Thymus (tissue), 11 donors: ENCODE results near the gene NCOA1. TPM values are rescaled to one million over a fixed set of nuclear protein-coding genes. Genes with fewer than 3 reads are reported as not detected.

ENCODE experiments used
- DNase-seq, 9 donors: peaks; one replicate each; pipeline ENCODE4 v3.0.0-alpha.2; 2013; ENCODE audit warnings: low spot score in 9 of 9, low read depth in 6 of 9, missing footprints in 1 of 9
- H3K27ac ChIP-seq, 2 donors: one replicate each; pipeline ENCODE4 v1.5.1; 2013; ENCODE audit warnings: control low read depth in 1 of 2, low read depth in 1 of 2, low read length in 1 of 2, mild to moderate bottlenecking in 1 of 2, moderate library complexity in 1 of 2
- H3K27me3 ChIP-seq, 2 donors: one replicate each; pipeline ENCODE4 v1.5.1; 2013; ENCODE audit warnings: low read length in 1 of 2; ENCODE audit not compliant: control insufficient read depth in 2 of 2, insufficient read depth in 1 of 2
- H3K36me3 ChIP-seq, 2 donors: one replicate each; pipeline ENCODE4 v1.5.1; 2013; ENCODE audit warnings: low read length in 1 of 2, mild to moderate bottlenecking in 1 of 2, moderate library complexity in 1 of 2; ENCODE audit not compliant: control insufficient read depth in 2 of 2, insufficient read depth in 2 of 2
- H3K4me1 ChIP-seq, 2 donors: one replicate each; pipeline ENCODE4 v1.5.1; 2013; ENCODE audit warnings: low read length in 2 of 2; ENCODE audit not compliant: control insufficient read depth in 2 of 2, insufficient read depth in 2 of 2
- H3K4me3 ChIP-seq, 2 donors: one replicate each; pipeline ENCODE4 v1.5.1; 2013; ENCODE audit warnings: low read length in 2 of 2, control low read depth in 1 of 2, mild to moderate bottlenecking in 1 of 2
- H3K9me3 ChIP-seq, 2 donors: one replicate each; pipeline ENCODE4 v1.5.1; 2013; ENCODE audit warnings: low read length in 1 of 2, mild to moderate bottlenecking in 1 of 2; ENCODE audit not compliant: control insufficient read depth in 2 of 2, insufficient read depth in 1 of 2
- WGBS: extraction: QIAGEN DNeasy Blood & Tissue Kit; methylation state at CpG from one replicate; pipeline ENCODE4 v1.1.7; 2013; 5-methylcytosine and 5-hydroxymethylcytosine counted together
- polyA plus RNA-seq: library from polyadenylated mRNA; stranded (reverse); fragments of 200-250 nt; gene quantifications from one replicate; pipeline ENCODE4 v1.2.3, GENCODE V29; 2013
- total RNA-seq: library from RNA; stranded (reverse); fragments of 120-200 nt; gene quantifications from one replicate; pipeline ENCODE4 v1.2.4, GENCODE V29; 2013
- donor health status: healthy.

The NCOA1 gene
- total and polyA plus RNA-seq, 2 donors, result 12.4 to 22.3 TPM

DNA sequence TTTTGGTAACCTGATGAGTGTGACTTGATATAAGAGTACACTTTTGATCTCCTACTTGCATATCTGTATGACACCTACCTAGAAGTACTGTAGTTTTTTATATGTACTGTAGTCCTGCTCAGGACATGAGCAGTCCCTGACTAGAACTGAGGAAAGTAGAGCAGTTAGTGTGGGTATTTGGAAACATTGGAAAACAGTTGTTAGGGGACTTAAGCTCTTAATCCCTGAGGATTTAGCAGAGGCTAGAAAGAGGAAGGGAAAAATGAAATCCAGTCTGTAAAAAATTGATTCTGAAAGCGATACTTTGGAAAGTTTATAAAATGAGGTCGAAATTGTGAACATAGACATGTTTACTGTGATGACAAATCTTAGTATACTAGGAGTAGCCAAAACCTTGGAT, 125.6 kb downstream of the NCOA1 start:
- peaks cover 0 to 5% of the 10 kb centered on the region in 2 donors for H3K4me1 ChIP-seq
- H3K4me3 ChIP-seq, result no peak overlapping the region
- DNase-seq, result no peak
- no peaks in the 10 kb centered on the region for H3K9me3 ChIP-seq
- no peak overlapping the region for H3K27ac ChIP-seq
- 96% methylated on average over 2 of the region's 2 CpGs for WGBS
- no peaks in the 10 kb centered on the region for H3K27me3 ChIP-seq
- peaks cover 0 to 4% of the 10 kb centered on the region in 2 donors for H3K36me3 ChIP-seq

DNA sequence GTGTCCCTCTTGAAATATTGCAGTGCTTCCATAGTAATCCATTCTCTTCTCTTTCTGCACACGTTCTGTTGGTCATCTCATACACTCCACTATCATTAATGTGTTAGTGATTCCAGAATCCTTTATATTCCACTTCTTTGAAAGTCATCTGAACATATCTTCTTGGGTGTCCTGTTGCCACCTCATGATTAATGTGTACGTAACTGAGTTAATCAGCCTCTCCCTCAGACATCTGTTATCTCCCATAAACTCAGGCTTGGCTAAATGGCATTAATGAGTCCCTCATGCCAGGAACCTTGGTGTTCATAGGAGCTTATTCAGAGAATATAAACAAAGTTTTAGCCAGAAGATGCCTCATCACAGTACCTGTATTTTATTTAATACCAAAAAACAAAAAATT, 126.4 kb downstream of the NCOA1 start:
- Histone ChIP-seq H3K4me3 (no peak overlapping the region), H3K27me3 (no peaks in the 10 kb centered on the region), H3K9me3 (no peaks in the 10 kb centered on the region), H3K27ac (no peak overlapping the region), H3K4me1 (peaks cover 0 to 5% of the 10 kb centered on the region in 2 donors), H3K36me3 (peaks cover 0 to 4% of the 10 kb centered on the region in 2 donors)
- 98% methylated on average over 2 of the region's 2 CpGs for WGBS
- no peak for DNase-seq

DNA sequence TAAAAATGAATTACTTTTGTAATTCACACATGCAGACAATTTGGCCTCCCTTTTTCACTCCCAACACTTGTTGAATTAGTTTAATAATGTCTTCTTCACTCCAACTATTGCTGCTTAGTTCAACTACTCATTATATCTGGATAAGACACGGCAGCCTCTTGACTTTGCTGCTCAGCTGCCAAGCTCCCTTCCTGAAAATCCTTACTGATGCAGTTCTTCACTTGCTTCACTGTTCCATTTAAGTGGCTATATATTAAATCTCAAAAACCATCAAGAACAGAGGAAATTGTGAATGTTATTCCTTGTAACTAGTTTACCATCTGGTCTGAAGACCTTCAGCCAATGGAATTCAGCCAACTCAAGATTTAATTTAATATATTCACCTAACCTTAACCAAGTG, 127.1 kb downstream of the NCOA1 start:
- Histone ChIP-seq H3K36me3 (peaks cover 0 to 4% of the 10 kb centered on the region in 2 donors), H3K27me3 (no peaks in the 10 kb centered on the region), H3K4me1 (peaks cover 0 to 3% of the 10 kb centered on the region in 2 donors), H3K9me3 (no peaks in the 10 kb centered on the region), H3K27ac (no peak overlapping the region), H3K4me3 (no peak overlapping the region)
- WGBS, result 100% methylated on average over 1 of the region's 1 CpG
- no peak for DNase-seq

DNA sequence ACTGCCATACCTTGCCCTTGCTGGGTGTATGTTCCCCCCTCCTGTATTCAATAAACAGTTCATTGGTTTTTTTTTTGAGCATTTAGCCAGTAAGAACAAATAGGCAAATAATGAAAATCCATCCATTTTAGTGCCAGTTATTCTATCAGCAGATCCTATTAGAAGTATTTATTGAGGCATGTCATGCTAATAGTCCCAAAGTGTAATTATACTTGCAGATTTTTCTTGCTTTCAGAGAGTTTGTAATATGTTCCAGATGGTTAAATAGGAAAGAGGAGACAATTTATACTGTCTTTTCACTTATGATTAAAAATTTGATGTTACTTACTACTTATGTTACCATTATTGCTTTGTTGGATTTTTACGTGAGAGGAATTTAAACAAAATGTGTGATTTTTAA, 127.6 kb downstream of the NCOA1 start:
- Histone ChIP-seq H3K4me3 (no peak overlapping the region), H3K27ac (no peak overlapping the region), H3K4me1 (no peaks in the 10 kb centered on the region), H3K36me3 (no peaks in the 10 kb centered on the region), H3K27me3 (no peaks in the 10 kb centered on the region), H3K9me3 (no peaks in the 10 kb centered on the region)
- DNase-seq, result no peak
- 96% methylated on average over 1 of the region's 1 CpG for WGBS

DNA sequence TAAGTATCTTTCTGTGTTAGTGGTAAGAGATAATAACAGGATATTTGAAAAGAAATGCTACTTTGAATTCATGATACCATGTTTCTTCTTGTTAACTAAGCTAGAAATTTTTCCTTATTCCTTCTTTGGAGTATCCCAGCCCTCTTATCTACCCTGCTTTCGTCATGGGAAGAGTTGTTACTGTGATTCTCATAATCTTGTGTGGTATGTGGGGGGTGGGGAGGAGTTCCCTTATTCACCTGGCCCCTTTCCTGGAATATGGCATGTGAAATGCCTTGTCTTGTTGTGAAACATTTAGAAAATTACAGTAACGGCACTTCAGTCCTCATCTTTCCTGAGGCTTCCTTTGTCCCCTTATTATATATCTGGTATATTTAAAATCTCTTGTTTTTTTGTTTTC, 129.9 kb downstream of the NCOA1 start:
- WGBS, result 95% methylated on average over 2 of the region's 2 CpGs
- no peaks in the 10 kb centered on the region for H3K9me3 ChIP-seq
- H3K4me3 ChIP-seq, result no peak overlapping the region
- no peaks in the 10 kb centered on the region for H3K4me1 ChIP-seq
- H3K36me3 ChIP-seq, result no peaks in the 10 kb centered on the region
- H3K27me3 ChIP-seq, result no peaks in the 10 kb centered on the region
- no peak for DNase-seq
- no peak overlapping the region for H3K27ac ChIP-seq

DNA sequence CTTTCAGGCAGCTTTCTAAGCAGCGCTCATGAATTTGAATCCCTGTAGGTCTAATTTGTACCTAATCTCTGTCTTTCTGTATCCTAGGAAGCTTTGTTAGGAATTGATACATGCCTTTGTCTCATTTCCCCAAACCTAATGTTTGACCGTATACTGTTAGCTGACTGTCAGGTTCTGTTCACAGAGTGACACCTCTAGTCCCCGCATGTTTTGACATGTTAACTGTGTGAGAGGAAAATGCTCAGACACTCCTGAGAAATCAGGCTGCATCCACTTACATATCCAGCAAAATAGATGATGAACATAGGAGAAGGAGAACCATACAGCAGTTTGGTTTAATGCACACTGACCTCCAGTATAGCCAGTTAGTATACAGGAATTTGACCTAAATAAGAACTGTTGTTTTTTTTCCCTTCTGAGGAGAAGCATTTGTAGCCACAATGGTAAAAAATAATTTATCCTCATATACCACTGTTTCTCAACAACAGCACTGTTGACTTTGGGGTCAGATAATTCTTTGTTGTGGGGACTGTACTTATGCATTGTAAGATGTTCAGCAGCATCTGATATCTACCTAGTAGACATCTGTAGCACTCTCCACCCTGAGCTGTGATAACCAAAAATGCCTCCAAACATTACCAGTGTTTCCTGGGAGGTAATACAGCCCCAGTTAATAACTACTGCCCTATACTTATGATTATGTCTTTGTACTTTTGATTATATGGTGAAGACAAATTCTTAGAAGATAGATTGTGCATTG, 130.9 kb downstream of the NCOA1 start:
- no peaks in the 10 kb centered on the region for H3K4me1 ChIP-seq
- H3K9me3 ChIP-seq, result no peaks in the 10 kb centered on the region
- WGBS, result 81% methylated on average over 3 of the region's 3 CpGs
- no peak overlapping the region for H3K4me3 ChIP-seq
- no peaks in the 10 kb centered on the region for H3K36me3 ChIP-seq
- no peaks in the 10 kb centered on the region for H3K27me3 ChIP-seq
- DNase-seq, result peak in 1 of 9 donors; percentile 14
- no peak overlapping the region for H3K27ac ChIP-seq

DNA sequence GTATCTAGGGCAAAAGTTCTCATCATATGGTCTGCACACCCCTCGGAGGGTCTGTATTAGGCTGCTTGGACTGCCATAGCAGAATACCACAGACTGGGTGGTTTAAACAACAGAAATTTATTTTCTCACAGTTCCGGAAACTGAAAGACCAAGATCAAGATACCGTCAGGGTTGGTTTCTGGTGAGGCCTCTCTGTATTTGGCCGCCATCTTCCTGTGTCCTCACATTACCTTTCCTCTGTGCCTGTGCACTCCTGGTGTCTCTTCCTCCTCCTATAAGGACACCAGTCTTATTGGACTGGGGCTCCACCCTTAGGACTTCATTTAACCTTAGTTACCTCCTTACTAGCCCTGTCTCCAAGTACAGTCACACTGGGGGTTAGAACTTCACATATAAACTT, 132.5 kb downstream of the NCOA1 start:
- DNase-seq, result no peak
- H3K4me1 ChIP-seq, result no peaks in the 10 kb centered on the region
- 98% methylated on average over 4 of the region's 4 CpGs for WGBS
- H3K9me3 ChIP-seq, result no peaks in the 10 kb centered on the region
- no peaks in the 10 kb centered on the region for H3K36me3 ChIP-seq
- no peak overlapping the region for H3K4me3 ChIP-seq
- H3K27me3 ChIP-seq, result no peaks in the 10 kb centered on the region
- no peak overlapping the region for H3K27ac ChIP-seq

DNA sequence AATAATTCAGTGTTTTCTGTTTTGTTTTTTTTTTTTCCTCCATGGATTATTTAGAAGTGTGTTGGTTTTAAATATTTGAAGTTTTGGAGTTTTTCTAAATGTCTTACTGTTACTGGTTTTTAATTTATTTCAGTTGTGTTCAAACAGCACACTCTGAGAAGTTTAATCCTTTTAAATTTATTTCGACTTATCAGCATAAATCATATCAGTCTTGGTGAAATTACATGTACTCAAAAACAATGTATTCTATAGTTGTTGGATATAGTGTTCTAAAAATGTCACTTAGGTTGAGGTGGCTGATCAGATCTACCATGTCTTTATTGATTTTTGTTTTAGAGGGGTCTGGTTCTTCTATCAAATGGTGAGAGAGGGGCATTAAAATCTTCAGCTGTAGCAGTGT, 134.7 kb downstream of the NCOA1 start:
- 91% methylated on average over 1 of the region's 1 CpG for WGBS
- Histone ChIP-seq H3K4me1 (no peaks in the 10 kb centered on the region), H3K27ac (no peak overlapping the region), H3K36me3 (no peaks in the 10 kb centered on the region), H3K4me3 (no peak overlapping the region), H3K9me3 (no peaks in the 10 kb centered on the region), H3K27me3 (no peaks in the 10 kb centered on the region)
- no peak for DNase-seq

DNA sequence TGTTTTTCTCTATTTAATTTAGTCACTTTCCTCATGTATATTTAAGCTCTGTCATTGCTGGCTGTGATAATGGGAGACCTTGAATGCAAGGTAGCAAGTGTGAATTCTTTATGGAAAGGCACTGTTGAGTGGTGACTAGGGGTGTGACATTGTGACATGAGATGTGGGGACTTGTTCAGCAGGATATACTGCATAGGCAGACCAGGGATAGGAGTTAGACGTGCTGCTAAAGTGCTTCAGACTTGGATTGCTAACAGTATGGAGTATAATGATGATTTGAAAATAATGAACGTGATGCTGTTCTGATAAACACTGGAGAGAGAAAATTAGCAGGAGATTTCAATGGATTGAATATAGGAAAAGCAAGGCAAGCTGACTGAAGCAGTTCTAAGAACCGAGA, 135.1 kb downstream of the NCOA1 start:
- no peaks in the 10 kb centered on the region for H3K9me3 ChIP-seq

More for the DNA sequence above, 135.1 kb downstream of the NCOA1 start:
- 99% methylated on average over 3 of the region's 3 CpGs for WGBS
- Histone ChIP-seq H3K36me3 (no peaks in the 10 kb centered on the region), H3K4me3 (no peak overlapping the region), H3K27me3 (no peaks in the 10 kb centered on the region), H3K4me1 (no peaks in the 10 kb centered on the region), H3K27ac (no peak overlapping the region)
- DNase-seq, result no peak
